Stimulated activated CD8-positive, alpha-beta memory T cell treated with anti-CD3 and anti-CD28 coated beads, Interleukin-4, amount 100 ng/mL, for 1 hour (primary cell): ENCODE measurements around the gene BLACAT1.
"Not testable (repeated sequence)": the region's sequence is repeated elsewhere in the genome, so short reads cannot be mapped to it uniquely, and the experiment has no call there.

Source experiments
- DNase-seq, 2 donors: peaks; one replicate each; pipeline ENCODE4 v3.0.0-alpha.2; 2020; ENCODE audit warnings: low read depth in 2 of 2, low spot score in 1 of 2

Gene BLACAT1

GRCh38 chr1:205421798-205422197 is 34.0 kb downstream of the BLACAT1 start, which contains the start of gene LEMD1:
LEMD1 (minus strand) TSS chr1:205422056; CDS start chr1:205420536, 1,520 bp downstream.
- DNase-seq, result no peak

DNA sequence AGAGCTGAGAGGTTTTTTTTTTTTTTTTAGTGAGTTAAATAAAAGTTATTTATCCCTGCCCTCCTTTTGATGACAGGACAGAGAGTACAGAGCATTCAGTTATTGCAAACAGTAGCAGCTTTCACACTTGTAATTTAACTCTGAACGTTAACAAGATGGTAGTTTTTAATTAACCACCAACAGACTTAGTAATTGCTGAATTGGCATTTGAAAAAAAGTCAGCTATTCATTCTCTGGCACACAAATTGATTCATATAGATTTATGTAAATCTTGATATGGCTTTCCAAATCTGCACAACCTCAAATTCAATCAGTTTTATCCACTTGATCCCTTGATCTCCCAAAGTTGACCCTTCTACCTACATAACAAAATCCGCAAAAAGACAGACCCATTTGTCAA is 34.9 kb downstream of the BLACAT1 start:
- no peak for DNase-seq

DNA sequence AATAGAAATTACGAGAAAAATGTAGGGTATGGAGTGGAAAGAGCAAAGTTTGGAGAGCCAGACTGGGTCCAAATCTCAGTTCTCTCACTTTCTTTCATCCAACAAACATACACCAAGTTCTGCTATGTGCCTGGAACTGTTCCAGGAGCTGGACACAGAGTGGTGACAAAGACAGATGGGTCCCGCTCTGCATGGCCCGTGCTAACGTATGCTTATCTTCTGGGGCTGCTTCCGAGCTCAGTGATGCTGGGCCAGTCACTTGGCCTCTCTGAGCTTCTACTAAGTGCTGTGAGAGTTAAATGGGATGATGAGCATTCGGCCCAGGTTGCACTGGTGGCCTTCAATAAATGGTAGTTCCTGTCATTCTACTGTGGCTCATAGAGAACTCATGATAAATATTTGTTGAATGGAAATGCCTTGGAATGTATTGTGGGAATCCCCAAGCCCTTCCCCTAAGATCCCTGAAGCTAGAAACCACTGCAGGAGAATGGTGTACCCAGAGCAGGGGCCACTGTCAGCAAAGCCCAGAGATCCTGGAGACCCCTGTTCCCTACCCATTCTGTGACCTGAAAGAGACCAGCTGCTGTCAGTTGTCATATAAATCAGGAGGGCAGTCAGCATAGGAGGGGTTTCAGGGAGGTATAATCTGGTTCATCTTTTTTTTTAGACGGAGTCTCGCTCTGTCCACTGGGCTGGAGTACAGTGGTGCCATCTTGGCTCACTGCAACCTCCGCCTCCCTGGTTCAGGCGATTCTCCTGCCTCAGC is 37.8 kb downstream of the BLACAT1 start:
- DNase-seq, result no peak

- no peak for DNase-seq
These were observed 39.5 kb downstream of the BLACAT1 start for GRCh38 chr1:205416322-205416721.

- no peak for DNase-seq
These were observed 45.1 kb downstream of the BLACAT1 start for GRCh38 chr1:205410581-205411298.

- no peak for DNase-seq
These were observed 47.9 kb downstream of the BLACAT1 start for GRCh38 chr1:205407970-205408369.

- DNase-seq, result not testable (repeated sequence)
These were observed 49.6 kb downstream of the BLACAT1 start for GRCh38 chr1:205406252-205406651.
